Liver (tissue), 3 donors: ENCODE data around the gene B4GALT5.

ENCODE experiments used
- CTCF ChIP-seq: fragments of 150-350 bp; IDR thresholded peaks from 2 replicates; pipeline ENCODE4 v1.5.1; 2017; ENCODE audit warnings: improper control_type of control experiment, low read depth, low read length; ENCODE audit not compliant: missing input control
- EGR1 ChIP-seq, 2 donors: IDR thresholded peaks; 2 replicates each; pipeline ENCODE4 v1.6.1; 2016 to 2018; ENCODE audit warnings: antibody characterized with exemption in 2 of 2, low read depth in 2 of 2
- RAD21 ChIP-seq, 2 donors: IDR thresholded peaks; 2 replicates each; pipeline ENCODE4 v1.6.1; 2016; ENCODE audit warnings: antibody characterized with exemption in 2 of 2, mild to moderate bottlenecking in 2 of 2
- YY1 ChIP-seq: IDR thresholded peaks from 2 replicates; pipeline ENCODE4 v1.6.1; 2016; ENCODE audit warnings: antibody characterized with exemption, mild to moderate bottlenecking
- TF ChIP-seq, protein P1 (sequence below): IDR thresholded peaks from 2 replicates; pipeline ENCODE4 v1.6.1; 2016; ENCODE audit warnings: antibody characterized with exemption, mild to moderate bottlenecking
- donor health status: healthy.
- donor health status: healthy.

DNA sequence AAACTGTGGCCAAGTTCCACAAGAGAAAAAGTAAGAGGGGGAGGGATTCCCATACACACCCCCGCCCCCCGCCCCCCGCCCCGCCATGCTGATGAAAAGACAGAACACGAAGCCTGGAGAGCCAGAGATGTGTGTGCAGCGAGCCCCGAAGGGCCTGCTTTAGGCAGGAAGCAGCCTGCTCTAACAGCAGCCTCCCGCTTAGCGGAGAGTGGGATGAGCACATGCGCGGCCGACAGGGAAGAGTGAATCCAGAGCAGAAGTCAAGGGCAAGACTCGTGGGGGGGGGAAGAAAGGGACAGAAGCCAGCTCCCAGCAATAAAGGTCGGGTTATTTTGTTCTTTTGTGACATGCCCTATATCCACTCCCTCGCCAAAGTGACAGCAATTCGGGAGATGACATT is 78.5 kb downstream of the B4GALT5 start:
- no peak for TF ChIP-seq CTCF
- no peak for TF ChIP-seq EGR1 (IDR thresholded peaks at IDR 0.05; ENCODE audit: low read depth in 2 of 2)
- no peak for TF ChIP-seq YY1
- TF ChIP-seq, protein P1, sequence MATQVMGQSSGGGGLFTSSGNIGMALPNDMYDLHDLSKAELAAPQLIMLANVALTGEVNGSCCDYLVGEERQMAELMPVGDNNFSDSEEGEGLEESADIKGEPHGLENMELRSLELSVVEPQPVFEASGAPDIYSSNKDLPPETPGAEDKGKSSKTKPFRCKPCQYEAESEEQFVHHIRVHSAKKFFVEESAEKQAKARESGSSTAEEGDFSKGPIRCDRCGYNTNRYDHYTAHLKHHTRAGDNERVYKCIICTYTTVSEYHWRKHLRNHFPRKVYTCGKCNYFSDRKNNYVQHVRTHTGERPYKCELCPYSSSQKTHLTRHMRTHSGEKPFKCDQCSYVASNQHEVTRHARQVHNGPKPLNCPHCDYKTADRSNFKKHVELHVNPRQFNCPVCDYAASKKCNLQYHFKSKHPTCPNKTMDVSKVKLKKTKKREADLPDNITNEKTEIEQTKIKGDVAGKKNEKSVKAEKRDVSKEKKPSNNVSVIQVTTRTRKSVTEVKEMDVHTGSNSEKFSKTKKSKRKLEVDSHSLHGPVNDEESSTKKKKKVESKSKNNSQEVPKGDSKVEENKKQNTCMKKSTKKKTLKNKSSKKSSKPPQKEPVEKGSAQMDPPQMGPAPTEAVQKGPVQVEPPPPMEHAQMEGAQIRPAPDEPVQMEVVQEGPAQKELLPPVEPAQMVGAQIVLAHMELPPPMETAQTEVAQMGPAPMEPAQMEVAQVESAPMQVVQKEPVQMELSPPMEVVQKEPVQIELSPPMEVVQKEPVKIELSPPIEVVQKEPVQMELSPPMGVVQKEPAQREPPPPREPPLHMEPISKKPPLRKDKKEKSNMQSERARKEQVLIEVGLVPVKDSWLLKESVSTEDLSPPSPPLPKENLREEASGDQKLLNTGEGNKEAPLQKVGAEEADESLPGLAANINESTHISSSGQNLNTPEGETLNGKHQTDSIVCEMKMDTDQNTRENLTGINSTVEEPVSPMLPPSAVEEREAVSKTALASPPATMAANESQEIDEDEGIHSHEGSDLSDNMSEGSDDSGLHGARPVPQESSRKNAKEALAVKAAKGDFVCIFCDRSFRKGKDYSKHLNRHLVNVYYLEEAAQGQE: no peak
- no peak for TF ChIP-seq RAD21 (IDR thresholded peaks at IDR 0.05)
